ENCODE data around the gene ACER3.
"Not testable (repeated sequence)": the region's sequence is repeated elsewhere in the genome, so short reads cannot be mapped to it uniquely, and the experiment has no call there.

The ACER3 gene

GRCh38 chr11:76963417-76964168, 102.9 kb downstream of the ACER3 start:
- H3K27me3 ChIP-seq (replicated peaks in 2 of 5; ENCODE audit: control insufficient read depth in 4 of 5, insufficient read depth in 5 of 5, low read length in 4 of 5); DNase-seq; H3K4me3 ChIP-seq (ENCODE audit: control insufficient read depth in 1 of 7, extremely low read depth in 1 of 7, insufficient read depth in 4 of 7, low read depth in 2 of 7, low read length in 6 of 7); H3K4me1 ChIP-seq (ENCODE audit: control extremely low read depth in 1 of 4, control insufficient read depth in 4 of 4, insufficient read depth in 4 of 4, low read length in 3 of 4); POLR2A ChIA-PET; H3K27ac ChIP-seq (ENCODE audit: insufficient read depth in 1 of 2, low read depth in 1 of 2, low read length in 2 of 2, poor library complexity in 1 of 2, severe bottlenecking in 2 of 2); H3K36me3 ChIP-seq (ENCODE audit: control insufficient read depth in 4 of 4, insufficient read depth in 4 of 4, low read length in 3 of 4); H3K9me3 ChIP-seq (ENCODE audit: control extremely low read depth in 1 of 5, control insufficient read depth in 4 of 5, insufficient read depth in 2 of 5, low read depth in 1 of 5, low read length in 4 of 5): not testable (repeated sequence)
- CTCF ChIA-PET = interaction anchor here (1.0 kb wide), 1 partner anchor 11 kb away, joined by 4 read pairs; no protein-coding TSS in a partner anchor
- 89% methylated on average over 13 of the region's 16 CpGs for WGBS (ENCODE audit: insufficient coverage)

DNA sequence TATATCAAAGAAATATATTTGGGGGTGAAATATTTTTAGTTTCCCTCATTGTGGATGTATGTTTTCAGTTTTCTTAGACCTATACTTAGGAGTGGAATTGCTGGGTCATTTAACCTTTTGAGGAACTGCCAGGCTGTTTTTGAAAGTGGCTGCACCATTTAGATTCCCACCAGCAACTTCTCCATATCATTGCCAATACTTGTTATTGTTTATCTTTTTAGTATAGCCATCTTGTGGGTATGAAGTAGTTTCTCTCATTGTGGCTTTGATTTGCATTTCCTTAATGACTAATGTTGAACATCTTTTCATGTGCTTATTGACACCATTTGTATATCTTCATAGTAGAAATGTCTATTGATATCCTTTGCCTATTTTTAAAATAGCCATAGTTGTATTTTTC, 111.3 kb downstream of the ACER3 start:
- H3K27me3 ChIP-seq (replicated peaks in 2 of 5; ENCODE audit: control insufficient read depth in 4 of 5, insufficient read depth in 5 of 5, low read length in 4 of 5) = no peaks in the 10 kb centered on the region
- ChIA-PET CTCF (no interaction called here), POLR2A (no interaction called here)
- H3K4me1 ChIP-seq (ENCODE audit: control extremely low read depth in 1 of 4, control insufficient read depth in 4 of 4, insufficient read depth in 4 of 4, low read length in 3 of 4) = no peaks in the 10 kb centered on the region
- DNase-seq = no peak
- H3K36me3 ChIP-seq (ENCODE audit: control insufficient read depth in 4 of 4, insufficient read depth in 4 of 4, low read length in 3 of 4) = peaks cover 0 to 2% (median under 1%) of the 10 kb centered on the region in 4 experiments
- peaks cover 4 to 13% (median 9%) of the 10 kb centered on the region in 5 experiments for H3K9me3 ChIP-seq (ENCODE audit: control extremely low read depth in 1 of 5, control insufficient read depth in 4 of 5, insufficient read depth in 2 of 5, low read depth in 1 of 5, low read length in 4 of 5)
- no peak overlapping the region for H3K27ac ChIP-seq (ENCODE audit: insufficient read depth in 1 of 2, low read depth in 1 of 2, low read length in 2 of 2, poor library complexity in 1 of 2, severe bottlenecking in 2 of 2)
- H3K4me3 ChIP-seq (ENCODE audit: control insufficient read depth in 1 of 7, extremely low read depth in 1 of 7, insufficient read depth in 4 of 7, low read depth in 2 of 7, low read length in 6 of 7) = no peak overlapping the region

DNA sequence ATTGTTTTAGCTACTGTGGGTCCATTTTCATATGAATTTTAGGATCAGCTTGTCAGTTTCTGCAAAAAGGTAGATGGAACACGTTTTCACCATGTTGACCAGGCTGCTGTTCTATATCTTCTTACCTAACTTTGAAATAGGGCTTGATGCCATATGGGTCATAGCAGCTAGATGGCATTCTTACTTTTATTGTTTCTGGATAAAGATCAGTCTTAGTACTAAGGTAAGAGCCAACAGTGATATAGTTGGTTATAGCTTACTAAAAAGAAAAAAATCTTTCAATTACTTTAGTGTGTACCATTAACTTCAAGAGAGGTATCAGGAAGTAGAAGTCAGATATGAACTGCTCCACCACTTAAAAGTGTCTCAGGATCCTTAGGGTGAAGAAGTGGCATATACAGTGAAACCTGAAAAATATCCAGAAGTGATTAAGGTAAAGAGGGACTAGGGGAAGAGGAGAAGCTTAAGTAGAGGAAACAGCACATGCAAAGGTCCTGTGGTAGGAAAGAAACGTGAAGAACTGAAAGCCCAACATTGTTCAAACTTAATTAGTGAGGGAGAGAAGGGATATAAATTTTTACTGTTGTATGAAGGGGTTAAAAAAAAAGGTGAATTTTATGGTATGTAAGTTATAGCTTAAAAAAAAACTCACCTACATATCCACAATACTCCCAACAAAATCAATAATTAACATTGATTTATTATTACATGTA, 113.6 kb downstream of the ACER3 start:
- Histone ChIP-seq H3K4me3 (ENCODE audit: control insufficient read depth in 1 of 7, extremely low read depth in 1 of 7, insufficient read depth in 4 of 7, low read depth in 2 of 7, low read length in 6 of 7) (no peak overlapping the region), H3K4me1 (ENCODE audit: control extremely low read depth in 1 of 4, control insufficient read depth in 4 of 4, insufficient read depth in 4 of 4, low read length in 3 of 4) (no peaks in the 10 kb centered on the region), H3K9me3 (ENCODE audit: control extremely low read depth in 1 of 5, control insufficient read depth in 4 of 5, insufficient read depth in 2 of 5, low read depth in 1 of 5, low read length in 4 of 5) (peaks cover 5 to 31% (median 22%) of the 10 kb centered on the region in 5 experiments), H3K27ac (ENCODE audit: insufficient read depth in 1 of 2, low read depth in 1 of 2, low read length in 2 of 2, poor library complexity in 1 of 2, severe bottlenecking in 2 of 2) (no peak overlapping the region), H3K36me3 (ENCODE audit: control insufficient read depth in 4 of 4, insufficient read depth in 4 of 4, low read length in 3 of 4) (peaks cover 0 to 21% (median 3%) of the 10 kb centered on the region in 4 experiments), H3K27me3 (replicated peaks in 2 of 5; ENCODE audit: control insufficient read depth in 4 of 5, insufficient read depth in 5 of 5, low read length in 4 of 5) (no peaks in the 10 kb centered on the region)
- POLR2A ChIA-PET = interaction anchor here (0.7 kb wide), 1 partner anchor 288 kb away, joined by 4 read pairs; no protein-coding TSS in a partner anchor
- DNase-seq = no peak
- 42% methylated on average over 2 of the region's 2 CpGs for WGBS (ENCODE audit: insufficient coverage)
- CTCF ChIA-PET = interaction anchor here (1.0 to 1.4 kb wide), 2 partner anchors 11 to 66 kb away, joined by 3 to 4 read pairs; no protein-coding TSS in a partner anchor

DNA sequence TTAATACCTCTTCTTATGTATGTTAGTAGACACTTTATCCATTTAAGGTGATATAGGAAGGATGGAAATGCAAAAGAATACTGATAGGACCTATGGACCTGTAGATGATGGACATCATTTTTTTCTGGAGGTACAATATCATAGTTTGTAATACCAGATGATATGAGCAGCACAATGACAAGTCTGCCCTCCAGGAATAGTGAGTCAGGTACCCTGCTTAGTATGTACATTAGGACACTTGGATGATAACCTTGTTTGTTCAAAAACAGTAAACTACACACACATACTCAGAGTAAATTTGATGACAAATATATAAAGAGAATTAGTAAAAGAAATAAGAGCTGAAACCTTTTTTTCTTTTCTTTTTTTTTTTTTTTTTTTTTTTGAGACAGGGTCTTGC, 114.8 kb downstream of the ACER3 start:
- H3K4me1 ChIP-seq (ENCODE audit: control extremely low read depth in 1 of 4, control insufficient read depth in 4 of 4, insufficient read depth in 4 of 4, low read length in 3 of 4) = no peaks in the 10 kb centered on the region
- H3K27me3 ChIP-seq (replicated peaks in 2 of 5; ENCODE audit: control insufficient read depth in 4 of 5, insufficient read depth in 5 of 5, low read length in 4 of 5) = no peaks in the 10 kb centered on the region
- no peak for DNase-seq
- no peak overlapping the region for H3K4me3 ChIP-seq (ENCODE audit: control insufficient read depth in 1 of 7, extremely low read depth in 1 of 7, insufficient read depth in 4 of 7, low read depth in 2 of 7, low read length in 6 of 7)
- no peak overlapping the region for H3K27ac ChIP-seq (ENCODE audit: insufficient read depth in 1 of 2, low read depth in 1 of 2, low read length in 2 of 2, poor library complexity in 1 of 2, severe bottlenecking in 2 of 2)
- peaks cover 5 to 28% (median 22%) of the 10 kb centered on the region in 5 experiments for H3K9me3 ChIP-seq (ENCODE audit: control extremely low read depth in 1 of 5, control insufficient read depth in 4 of 5, insufficient read depth in 2 of 5, low read depth in 1 of 5, low read length in 4 of 5)
- ChIA-PET CTCF (no interaction called here), POLR2A (no interaction called here)
- H3K36me3 ChIP-seq (ENCODE audit: control insufficient read depth in 4 of 4, insufficient read depth in 4 of 4, low read length in 3 of 4) = peaks cover 0 to 21% (median 3%) of the 10 kb centered on the region in 4 experiments

DNA sequence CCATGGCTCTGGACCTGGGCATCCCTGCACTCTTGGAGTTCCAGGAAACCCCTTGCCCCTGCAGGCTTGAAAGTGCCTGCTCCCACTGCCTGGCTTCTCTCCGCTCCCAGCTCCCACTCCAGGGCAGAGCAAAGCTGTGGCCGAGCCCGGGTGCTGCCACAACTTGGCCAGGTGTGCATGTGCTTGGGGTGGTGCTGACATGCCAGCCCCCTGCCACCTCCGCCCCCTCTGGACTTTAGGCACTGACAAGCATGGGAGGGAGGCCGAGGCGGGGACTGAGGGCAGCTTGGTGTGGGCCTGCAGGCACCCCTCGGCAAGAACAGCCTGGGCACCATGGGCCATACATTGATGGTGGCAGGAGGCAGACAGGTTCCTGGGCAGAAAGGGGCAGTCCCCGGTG, 117.1 kb downstream of the ACER3 start:
- H3K27ac ChIP-seq (ENCODE audit: insufficient read depth in 1 of 2, low read depth in 1 of 2, low read length in 2 of 2, poor library complexity in 1 of 2, severe bottlenecking in 2 of 2) = no peak overlapping the region
- H3K9me3 ChIP-seq (ENCODE audit: control extremely low read depth in 1 of 5, control insufficient read depth in 4 of 5, insufficient read depth in 2 of 5, low read depth in 1 of 5, low read length in 4 of 5) = peaks cover 0 to 19% (median 15%) of the 10 kb centered on the region in 5 experiments
- WGBS (ENCODE audit: insufficient coverage) = 100% methylated on average over 8 of the region's 8 CpGs
- H3K27me3 ChIP-seq (replicated peaks in 2 of 5; ENCODE audit: control insufficient read depth in 4 of 5, insufficient read depth in 5 of 5, low read length in 4 of 5) = no peaks in the 10 kb centered on the region
- peaks cover 0 to 21% (median 3%) of the 10 kb centered on the region in 4 experiments for H3K36me3 ChIP-seq (ENCODE audit: control insufficient read depth in 4 of 4, insufficient read depth in 4 of 4, low read length in 3 of 4)
- POLR2A ChIA-PET = no interaction called here
- no peaks in the 10 kb centered on the region for H3K4me1 ChIP-seq (ENCODE audit: control extremely low read depth in 1 of 4, control insufficient read depth in 4 of 4, insufficient read depth in 4 of 4, low read length in 3 of 4)
- no peak overlapping the region for H3K4me3 ChIP-seq (ENCODE audit: control insufficient read depth in 1 of 7, extremely low read depth in 1 of 7, insufficient read depth in 4 of 7, low read depth in 2 of 7, low read length in 6 of 7)
- CTCF ChIA-PET = no interaction called here
- DNase-seq = no peak

GRCh38 chr11:76978239-76978638, 117.5 kb downstream of the ACER3 start:
- no peak overlapping the region for H3K4me3 ChIP-seq (ENCODE audit: control insufficient read depth in 1 of 7, extremely low read depth in 1 of 7, insufficient read depth in 4 of 7, low read depth in 2 of 7, low read length in 6 of 7)
- no peaks in the 10 kb centered on the region for H3K27me3 ChIP-seq (replicated peaks in 2 of 5; ENCODE audit: control insufficient read depth in 4 of 5, insufficient read depth in 5 of 5, low read length in 4 of 5)
- no peak for DNase-seq
- peaks cover 0 to 19% (median 15%) of the 10 kb centered on the region in 5 experiments for H3K9me3 ChIP-seq (ENCODE audit: control extremely low read depth in 1 of 5, control insufficient read depth in 4 of 5, insufficient read depth in 2 of 5, low read depth in 1 of 5, low read length in 4 of 5)
- POLR2A ChIA-PET = no interaction called here
- peaks cover 0 to 21% (median 3%) of the 10 kb centered on the region in 4 experiments for H3K36me3 ChIP-seq (ENCODE audit: control insufficient read depth in 4 of 4, insufficient read depth in 4 of 4, low read length in 3 of 4)
- CTCF ChIA-PET = interaction anchor here (0.7 kb wide), 1 partner anchor 46 kb away, joined by 3 read pairs; no protein-coding TSS in a partner anchor
- 89% methylated on average over 3 of the region's 4 CpGs for WGBS (ENCODE audit: insufficient coverage)
- H3K4me1 ChIP-seq (ENCODE audit: control extremely low read depth in 1 of 4, control insufficient read depth in 4 of 4, insufficient read depth in 4 of 4, low read length in 3 of 4) = no peaks in the 10 kb centered on the region
- H3K27ac ChIP-seq (ENCODE audit: insufficient read depth in 1 of 2, low read depth in 1 of 2, low read length in 2 of 2, poor library complexity in 1 of 2, severe bottlenecking in 2 of 2) = no peak overlapping the region

- CTCF ChIA-PET = interaction anchor here (0.7 kb wide), 1 partner anchor 46 kb away, joined by 3 read pairs; no protein-coding TSS in a partner anchor
- H3K9me3 ChIP-seq (ENCODE audit: control extremely low read depth in 1 of 5, control insufficient read depth in 4 of 5, insufficient read depth in 2 of 5, low read depth in 1 of 5, low read length in 4 of 5) = peaks cover 0 to 19% (median 15%) of the 10 kb centered on the region in 5 experiments
- no peak overlapping the region for H3K27ac ChIP-seq (ENCODE audit: insufficient read depth in 1 of 2, low read depth in 1 of 2, low read length in 2 of 2, poor library complexity in 1 of 2, severe bottlenecking in 2 of 2)
- WGBS (ENCODE audit: insufficient coverage) = 100% methylated on average over 3 of the region's 3 CpGs
- peaks cover 0 to 21% (median 3%) of the 10 kb centered on the region in 4 experiments for H3K36me3 ChIP-seq (ENCODE audit: control insufficient read depth in 4 of 4, insufficient read depth in 4 of 4, low read length in 3 of 4)
- DNase-seq = no peak
- no peaks in the 10 kb centered on the region for H3K4me1 ChIP-seq (ENCODE audit: control extremely low read depth in 1 of 4, control insufficient read depth in 4 of 4, insufficient read depth in 4 of 4, low read length in 3 of 4)
- no peak overlapping the region for H3K4me3 ChIP-seq (ENCODE audit: control insufficient read depth in 1 of 7, extremely low read depth in 1 of 7, insufficient read depth in 4 of 7, low read depth in 2 of 7, low read length in 6 of 7)
- POLR2A ChIA-PET = no interaction called here
- no peaks in the 10 kb centered on the region for H3K27me3 ChIP-seq (replicated peaks in 2 of 5; ENCODE audit: control insufficient read depth in 4 of 5, insufficient read depth in 5 of 5, low read length in 4 of 5)
These were observed 118.1 kb downstream of the ACER3 start for GRCh38 chr11:76978818-76979217.
